Breast epithelium (tissue), 4 donors: ENCODE data around the gene TIAM2. TPM values are rescaled to one million over a fixed set of nuclear protein-coding genes. Genes with fewer than 3 reads are reported as not detected.

Experiments used
- DNase-seq, 2 donors: peaks; one replicate each; pipeline ENCODE4 v3.0.0-alpha.2; 2019; ENCODE audit warnings: low spot score in 2 of 2
- H3K27ac ChIP-seq, 2 donors: fragments of 200-600 bp; sonication (generic) in 1 of 2; one replicate each; pipeline ENCODE4 v1.5.1; 2016 to 2019; ENCODE audit warnings: mild to moderate bottlenecking in 1 of 2
- H3K27me3 ChIP-seq, 2 donors: fragments of 200-600 bp; sonication (generic) in 1 of 2; one replicate each; pipeline versions ENCODE4 v1.5.1 to v1.6.0; 2017 to 2019; ENCODE audit warnings: control low read depth in 1 of 2, mild to moderate bottlenecking in 1 of 2
- H3K36me3 ChIP-seq: fragments of 200-600 bp; one replicate; pipeline ENCODE4 v1.5.1; 2019
- H3K4me1 ChIP-seq, 2 donors: fragments of 200-600 bp; sonication (generic); one replicate each; pipeline ENCODE4 v1.5.1; 2016 to 2019; ENCODE audit warnings: control low read depth in 1 of 2
- H3K4me3 ChIP-seq, 3 donors: fragments of 200-600 bp; sonication (generic); 1 replicate in 2 of 3; 2 replicates in 1 of 3; pipeline ENCODE4 v1.5.1; 2016 to 2019; ENCODE audit warnings: mild to moderate bottlenecking in 3 of 3, moderate library complexity in 2 of 3
- H3K9me3 ChIP-seq, 2 donors: fragments of 200-600 bp; sonication (generic) in 1 of 2; one replicate each; pipeline ENCODE4 v1.5.1; 2016 to 2019; ENCODE audit warnings: control low read depth in 1 of 2
- POLR2A ChIP-seq: fragments of 450-650 bp; IDR thresholded peaks from one replicate; pipeline ENCODE4 v1.6.1; 2016; ENCODE audit warnings: antibody characterized with exemption, mild to moderate bottlenecking, moderate library complexity
- POLR2AphosphoS5 ChIP-seq, 3 donors: sonication (generic); formaldehyde crosslinking; IDR thresholded peaks; one replicate each; pipeline ENCODE4 v1.6.1; 2017; ENCODE audit warnings: antibody characterized with exemption in 3 of 3
- intact Hi-C: fragments of 100-400 bp; cut with DNase I; formaldehyde crosslinking; loops from one replicate; pipeline ENCODE4 v1.15.1; 2023; ENCODE audit warnings: low total_unique reads
- total RNA-seq, 3 donors: library from RNA; depleted of rRNA; stranded (reverse); fragments of >200 nt; gene quantifications; one replicate each; pipeline ENCODE4 v1.1.0, GENCODE V29; 2016
- TF ChIP-seq, protein P1 (sequence below), 3 donors: fragments of 450-650 bp; IDR thresholded peaks; one replicate each; pipeline ENCODE4 v1.5.1; 2016 to 2017; ENCODE audit warnings: antibody characterized with exemption in 3 of 3, mild to moderate bottlenecking in 3 of 3, moderate library complexity in 3 of 3

Gene TIAM2
- total RNA-seq, 3 donors from 2014 or later, result 5.8 to 32.3 (median 12.8) TPM

DNA sequence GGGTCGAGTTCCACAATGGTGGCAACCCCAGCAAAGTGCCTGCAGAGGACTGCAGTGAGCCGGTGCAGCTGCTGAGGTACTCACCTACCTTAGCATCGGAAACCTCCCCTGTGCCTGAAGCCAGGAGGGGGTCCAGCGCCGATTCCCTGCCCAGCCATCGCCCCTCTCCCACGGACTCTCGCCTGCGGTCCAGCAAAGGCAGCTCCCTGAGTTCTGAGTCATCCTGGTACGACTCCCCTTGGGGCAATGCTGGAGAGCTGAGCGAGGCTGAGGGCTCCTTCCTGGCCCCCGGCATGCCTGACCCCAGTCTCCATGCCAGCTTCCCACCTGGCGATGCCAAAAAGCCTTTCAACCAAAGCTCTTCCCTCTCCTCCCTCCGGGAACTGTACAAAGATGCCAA is 134.6 kb downstream of the TIAM2 start:
- no peak for TF ChIP-seq POLR2AphosphoS5 (IDR thresholded peaks at IDR 0.05)
- TF ChIP-seq POLR2A, result no peak
- TF ChIP-seq, protein P1, sequence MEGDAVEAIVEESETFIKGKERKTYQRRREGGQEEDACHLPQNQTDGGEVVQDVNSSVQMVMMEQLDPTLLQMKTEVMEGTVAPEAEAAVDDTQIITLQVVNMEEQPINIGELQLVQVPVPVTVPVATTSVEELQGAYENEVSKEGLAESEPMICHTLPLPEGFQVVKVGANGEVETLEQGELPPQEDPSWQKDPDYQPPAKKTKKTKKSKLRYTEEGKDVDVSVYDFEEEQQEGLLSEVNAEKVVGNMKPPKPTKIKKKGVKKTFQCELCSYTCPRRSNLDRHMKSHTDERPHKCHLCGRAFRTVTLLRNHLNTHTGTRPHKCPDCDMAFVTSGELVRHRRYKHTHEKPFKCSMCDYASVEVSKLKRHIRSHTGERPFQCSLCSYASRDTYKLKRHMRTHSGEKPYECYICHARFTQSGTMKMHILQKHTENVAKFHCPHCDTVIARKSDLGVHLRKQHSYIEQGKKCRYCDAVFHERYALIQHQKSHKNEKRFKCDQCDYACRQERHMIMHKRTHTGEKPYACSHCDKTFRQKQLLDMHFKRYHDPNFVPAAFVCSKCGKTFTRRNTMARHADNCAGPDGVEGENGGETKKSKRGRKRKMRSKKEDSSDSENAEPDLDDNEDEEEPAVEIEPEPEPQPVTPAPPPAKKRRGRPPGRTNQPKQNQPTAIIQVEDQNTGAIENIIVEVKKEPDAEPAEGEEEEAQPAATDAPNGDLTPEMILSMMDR (IDR thresholded peaks at IDR 0.05), result no peak
- Histone ChIP-seq H3K27ac (no peak overlapping the region), H3K4me3 (no peak overlapping the region), H3K4me1 (no peaks in the 10 kb centered on the region), H3K36me3 (no peaks in the 10 kb centered on the region), H3K9me3 (no peaks in the 10 kb centered on the region), H3K27me3 (no peaks in the 10 kb centered on the region)
- DNase-seq, result no peak
- intact Hi-C loops, result no loop called here

DNA sequence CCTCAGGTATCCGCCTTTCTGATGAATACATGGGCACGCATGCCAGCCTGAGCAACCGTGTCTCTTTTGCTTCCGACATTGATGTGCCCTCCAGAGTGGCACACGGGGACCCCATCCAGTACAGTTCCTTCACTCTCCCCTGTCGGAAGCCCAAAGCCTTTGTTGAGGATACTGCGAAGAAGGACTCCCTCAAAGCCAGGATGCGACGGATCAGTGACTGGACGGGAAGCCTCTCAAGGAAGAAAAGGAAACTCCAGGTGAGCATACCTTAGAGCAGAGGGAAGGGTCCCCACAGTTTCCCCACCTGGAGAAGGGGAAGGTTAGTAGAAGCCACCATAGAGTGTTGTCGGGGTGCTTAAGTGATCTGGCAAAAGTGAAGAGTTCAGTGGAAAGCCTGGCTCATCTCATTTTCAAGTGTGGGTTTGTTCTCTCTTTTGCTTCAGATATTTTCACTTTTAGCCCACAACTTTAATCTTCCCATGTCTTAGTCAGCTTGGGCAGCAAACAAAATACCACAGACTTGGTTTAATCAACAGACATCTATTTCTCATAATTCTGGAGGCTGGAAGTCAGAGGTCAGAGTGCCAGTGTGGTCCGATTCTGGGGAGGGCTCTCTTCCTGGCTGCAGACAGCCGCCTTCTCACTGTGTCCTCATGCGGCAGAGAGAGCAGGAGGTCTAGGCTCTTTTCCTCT is 135.2 kb downstream of the TIAM2 start:
- TF ChIP-seq, protein P1 (IDR thresholded peaks at IDR 0.05), result no peak
- TF ChIP-seq POLR2AphosphoS5 (IDR thresholded peaks at IDR 0.05), result no peak
- no peak for TF ChIP-seq POLR2A
- H3K27ac ChIP-seq, result no peak overlapping the region
- H3K36me3 ChIP-seq, result no peaks in the 10 kb centered on the region
- no peak overlapping the region for H3K4me3 ChIP-seq
- no peaks in the 10 kb centered on the region for H3K27me3 ChIP-seq
- H3K4me1 ChIP-seq, result no peaks in the 10 kb centered on the region
- H3K9me3 ChIP-seq, result no peaks in the 10 kb centered on the region
- DNase-seq, result no peak
- intact Hi-C loops, result no loop called here

DNA sequence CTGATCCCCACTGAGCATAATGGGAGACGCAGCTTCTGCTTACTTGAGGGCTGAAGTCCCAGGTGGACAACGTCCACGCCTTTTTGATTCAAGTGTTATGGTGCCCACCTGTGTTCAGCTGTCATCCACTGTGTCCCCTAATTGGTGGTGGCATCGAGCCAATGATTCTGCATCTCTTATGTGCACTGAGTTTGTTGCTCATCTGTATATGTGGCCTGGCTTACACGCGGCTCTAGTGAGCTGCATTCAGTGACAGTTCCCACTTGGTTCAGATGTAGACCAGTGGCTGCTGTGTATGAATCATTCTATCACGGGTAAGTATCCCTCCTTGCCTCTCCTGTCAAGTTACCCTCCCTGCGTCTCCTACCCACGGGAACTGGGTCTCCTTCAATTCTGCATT is 137.5 kb downstream of the TIAM2 start:
- intact Hi-C loops, result no loop called here
- Histone ChIP-seq H3K27me3 (no peaks in the 10 kb centered on the region), H3K9me3 (no peaks in the 10 kb centered on the region), H3K36me3 (no peaks in the 10 kb centered on the region), H3K4me1 (no peaks in the 10 kb centered on the region), H3K27ac (no peak overlapping the region), H3K4me3 (no peak overlapping the region)
- no peak for DNase-seq
- TF ChIP-seq, protein P1 (IDR thresholded peaks at IDR 0.05), result no peak
- TF ChIP-seq POLR2AphosphoS5 (IDR thresholded peaks at IDR 0.05) (no peak), POLR2A (no peak)

DNA sequence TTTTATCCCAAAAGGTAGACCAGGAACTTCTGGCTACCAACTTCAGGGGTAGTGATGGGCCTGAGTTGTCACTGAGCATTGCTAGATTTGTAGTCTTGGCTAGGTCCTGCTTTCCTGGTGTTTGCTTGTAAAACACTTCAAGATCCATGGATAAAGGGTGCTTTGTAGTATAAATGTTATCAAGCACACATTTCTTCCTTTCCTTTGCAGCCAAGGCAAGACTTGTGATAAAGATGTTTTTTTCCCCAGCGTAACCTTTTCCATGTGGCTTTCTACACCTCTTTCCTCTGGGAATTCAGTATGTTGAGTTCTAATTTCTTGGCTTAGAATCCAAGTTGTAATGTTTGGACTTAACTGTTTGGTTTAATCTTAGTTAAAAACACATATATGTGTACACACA is 145.9 kb downstream of the TIAM2 start:
- H3K27ac ChIP-seq, result no peak overlapping the region
- TF ChIP-seq POLR2AphosphoS5 (IDR thresholded peaks at IDR 0.05) (no peak), POLR2A (no peak)
- TF ChIP-seq, protein P1 (IDR thresholded peaks at IDR 0.05), result no peak
- no peaks in the 10 kb centered on the region for H3K4me1 ChIP-seq
- DNase-seq, result no peak
- intact Hi-C loops, result no loop called here
- no peak overlapping the region for H3K4me3 ChIP-seq
- H3K9me3 ChIP-seq, result no peaks in the 10 kb centered on the region
- no peaks in the 10 kb centered on the region for H3K27me3 ChIP-seq
- H3K36me3 ChIP-seq, result no peaks in the 10 kb centered on the region

DNA sequence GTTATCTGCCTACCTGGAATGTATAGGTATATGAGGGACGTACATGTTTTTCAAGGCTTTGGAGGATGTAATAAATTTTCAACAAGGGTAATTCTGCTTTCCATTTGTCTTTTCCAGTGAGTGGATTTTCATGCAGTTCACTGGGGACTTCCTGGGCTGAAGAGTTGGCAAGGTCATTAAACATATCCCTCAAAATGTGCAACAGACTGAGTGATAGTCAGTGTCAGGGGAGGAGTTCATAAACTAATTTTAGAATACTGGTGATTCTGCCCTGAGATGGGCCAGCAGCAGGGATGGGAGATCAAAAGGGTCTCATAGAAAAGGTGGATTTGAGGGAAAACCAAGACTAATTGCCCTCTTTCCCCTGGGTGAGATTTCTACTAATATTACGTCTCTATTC is 146.4 kb downstream of the TIAM2 start:
- Histone ChIP-seq H3K36me3 (no peaks in the 10 kb centered on the region), H3K27ac (no peak overlapping the region), H3K9me3 (no peaks in the 10 kb centered on the region), H3K4me1 (no peaks in the 10 kb centered on the region), H3K27me3 (no peaks in the 10 kb centered on the region), H3K4me3 (no peak overlapping the region)
- intact Hi-C loops, result no loop called here
- TF ChIP-seq POLR2A (no peak), POLR2AphosphoS5 (IDR thresholded peaks at IDR 0.05) (no peak)
- TF ChIP-seq, protein P1 (IDR thresholded peaks at IDR 0.05), result no peak
- DNase-seq, result no peak
